Activated CD4-positive, alpha-beta memory T cell treated with anti-CD3 and anti-CD28 coated beads, Interleukin-2, amount 10 ng/mL, durations not matched to agents 7 days and 5 days (primary cell): ENCODE results near the gene SPTSSA. TPM values are rescaled to one million over a fixed set of nuclear protein-coding genes. Genes with fewer than 3 reads are reported as not detected.
"Not testable (repeated sequence)": the region's sequence is repeated elsewhere in the genome, so short reads cannot be mapped to it uniquely, and the experiment has no call there.

Experiments
- CTCF ChIA-PET: fragments of 350-600 bp; sonication (Branson Sonifier 250); formaldehyde crosslinking; loops from one replicate; lab custom pipeline; 2021; ENCODE audit warnings: antibody characterized with exemption, inconsistent platforms; lab: Charles Lee
- POLR2A ChIA-PET: fragments of 350-600 bp; sonication (Branson Sonifier 250); formaldehyde crosslinking; loops from one replicate; lab custom pipeline; 2021; ENCODE audit warnings: antibody characterized with exemption; lab: Charles Lee
- DNase-seq: peaks from one replicate; pipeline ENCODE4 v3.0.0-alpha.2; 2020
- H3K27ac Mint-ChIP-seq: one replicate; pipeline ENCODE4 v1.8.0; 2021; ENCODE audit warnings: mild to moderate bottlenecking, mixed read lengths
- H3K27me3 Mint-ChIP-seq: one replicate; pipeline ENCODE4 v1.8.0; 2021; ENCODE audit warnings: mixed read lengths
- H3K36me3 Mint-ChIP-seq: one replicate; pipeline ENCODE4 v1.8.0; 2021; ENCODE audit warnings: low read depth, mixed read lengths
- H3K4me1 Mint-ChIP-seq: one replicate; pipeline ENCODE4 v1.8.0; 2021; ENCODE audit warnings: mixed read lengths
- H3K4me3 Mint-ChIP-seq: one replicate; pipeline ENCODE4 v1.8.0; 2021; ENCODE audit warnings: mild to moderate bottlenecking, mixed read lengths
- H3K9me3 Mint-ChIP-seq: one replicate; pipeline ENCODE4 v1.8.0; 2021; ENCODE audit warnings: mixed read lengths
- total RNA-seq, 2 experiments: library from RNA; stranded (reverse); gene quantifications; one replicate each; pipeline ENCODE4 v1.2.3, GENCODE V29; 2021

SPTSSA gene
- total RNA-seq, 2 experiments from 2014 or later, result 12.8 to 14.0 TPM

DNA sequence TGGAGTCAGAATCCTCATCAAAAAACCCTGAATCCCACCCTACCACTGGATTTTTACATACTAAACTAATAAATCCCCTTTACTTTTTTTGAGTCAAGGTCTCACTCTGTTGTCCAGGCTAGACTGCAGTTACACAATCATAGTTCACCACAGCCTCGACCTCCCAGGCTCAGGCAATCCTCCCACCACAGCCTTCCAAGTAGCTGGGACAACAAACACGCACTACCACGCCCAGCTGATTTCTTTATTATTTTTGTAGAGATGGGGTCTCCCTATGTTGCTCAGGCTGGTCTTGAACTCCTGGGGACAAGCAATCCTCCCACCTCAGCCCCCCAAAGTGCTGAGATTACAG, 24.3 kb downstream of the SPTSSA start:
- POLR2A ChIA-PET, result no interaction called here
- CTCF ChIA-PET, result no interaction called here
- peaks cover 1% of the 10 kb centered on the region for H3K4me1 Mint-ChIP-seq
- peaks cover 8% of the 10 kb centered on the region for H3K36me3 Mint-ChIP-seq
- no peak overlapping the region for H3K4me3 Mint-ChIP-seq
- no peak for DNase-seq
- no peaks in the 10 kb centered on the region for H3K9me3 Mint-ChIP-seq
- no peaks in the 10 kb centered on the region for H3K27me3 Mint-ChIP-seq
- no peak overlapping the region for H3K27ac Mint-ChIP-seq

DNA sequence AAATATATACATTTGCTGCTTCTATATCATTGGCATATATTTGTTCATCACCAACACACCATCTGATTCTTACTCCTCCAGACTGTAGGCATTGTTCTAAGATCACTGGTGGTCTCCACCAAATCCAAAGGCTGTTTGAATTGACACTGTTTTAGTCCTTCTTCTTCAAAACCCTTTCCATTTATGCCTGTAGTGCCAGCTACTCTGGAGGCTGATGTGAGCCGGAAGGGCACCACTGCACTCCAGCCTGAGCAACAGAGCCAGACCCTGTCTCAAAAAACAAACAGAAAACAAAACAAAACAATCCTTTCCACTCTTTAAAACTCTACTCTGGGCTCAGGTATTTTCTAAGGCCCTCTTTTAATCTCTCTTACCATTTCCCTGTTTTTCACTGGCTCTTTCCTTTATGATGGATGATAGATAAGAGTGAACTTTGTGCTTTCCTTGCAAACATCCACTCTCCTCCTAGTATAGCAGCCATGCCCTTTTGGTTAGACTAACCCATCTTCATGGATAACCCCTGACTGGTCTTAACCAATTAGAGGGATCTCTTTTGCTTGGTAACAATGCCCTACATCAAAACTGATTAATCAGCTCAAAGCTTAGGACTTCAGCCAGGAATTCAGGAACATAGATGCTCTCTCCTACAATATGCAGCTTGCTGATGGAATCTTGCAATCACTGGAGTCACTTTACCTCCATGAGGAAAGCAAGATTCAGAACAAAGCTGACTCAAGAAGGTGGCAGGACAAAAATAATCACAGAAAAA, 24.9 kb downstream of the SPTSSA start:
- H3K4me1 Mint-ChIP-seq, result peaks cover 1% of the 10 kb centered on the region
- H3K4me3 Mint-ChIP-seq, result no peak overlapping the region
- ChIA-PET POLR2A (no interaction called here), CTCF (no interaction called here)
- no peak overlapping the region for H3K27ac Mint-ChIP-seq
- DNase-seq, result no peak
- no peaks in the 10 kb centered on the region for H3K9me3 Mint-ChIP-seq
- peaks cover 4% of the 10 kb centered on the region for H3K36me3 Mint-ChIP-seq
- H3K27me3 Mint-ChIP-seq, result no peaks in the 10 kb centered on the region

- H3K27ac Mint-ChIP-seq, result no peak overlapping the region
- CTCF ChIA-PET, result no interaction called here
- H3K4me3 Mint-ChIP-seq, result no peak overlapping the region
- no peaks in the 10 kb centered on the region for H3K9me3 Mint-ChIP-seq
- peaks cover under 1% of the 10 kb centered on the region for H3K4me1 Mint-ChIP-seq
- POLR2A ChIA-PET, result no interaction called here
- no peak for DNase-seq
- peaks cover 4% of the 10 kb centered on the region for H3K36me3 Mint-ChIP-seq
- no peaks in the 10 kb centered on the region for H3K27me3 Mint-ChIP-seq
Observed at GRCh38 chr14:34436118-34436905, 25.7 kb downstream of the SPTSSA start.

GRCh38 chr14:34433957-34434356, 28.1 kb downstream of the SPTSSA start:
- Mint-ChIP-seq H3K36me3 (peaks cover 4% of the 10 kb centered on the region), H3K4me3 (no peak overlapping the region), H3K27ac (no peak overlapping the region), H3K4me1 (no peaks in the 10 kb centered on the region), H3K27me3 (no peaks in the 10 kb centered on the region), H3K9me3 (no peaks in the 10 kb centered on the region)
- no peak for DNase-seq
- ChIA-PET CTCF (no interaction called here), POLR2A (no interaction called here)

- DNase-seq, H3K36me3 Mint-ChIP-seq, H3K4me1 Mint-ChIP-seq, H3K9me3 Mint-ChIP-seq, CTCF ChIA-PET, H3K4me3 Mint-ChIP-seq, POLR2A ChIA-PET, H3K27ac Mint-ChIP-seq, H3K27me3 Mint-ChIP-seq: not testable (repeated sequence)
Observed at GRCh38 chr14:34428102-34428466, 34.0 kb downstream of the SPTSSA start.

GRCh38 chr14:34426313-34427295, 35.4 kb downstream of the SPTSSA start:
- Mint-ChIP-seq H3K36me3 (no peaks in the 10 kb centered on the region), H3K27me3 (no peaks in the 10 kb centered on the region), H3K4me1 (no peaks in the 10 kb centered on the region), H3K27ac (no peak overlapping the region), H3K4me3 (no peak overlapping the region), H3K9me3 (no peaks in the 10 kb centered on the region)
- ChIA-PET POLR2A (no interaction called here), CTCF (interaction anchor here (1.3 kb wide), 1 partner anchor 13 kb away, joined by 4 read pairs; no protein-coding TSS in a partner anchor)
- no peak for DNase-seq

DNA sequence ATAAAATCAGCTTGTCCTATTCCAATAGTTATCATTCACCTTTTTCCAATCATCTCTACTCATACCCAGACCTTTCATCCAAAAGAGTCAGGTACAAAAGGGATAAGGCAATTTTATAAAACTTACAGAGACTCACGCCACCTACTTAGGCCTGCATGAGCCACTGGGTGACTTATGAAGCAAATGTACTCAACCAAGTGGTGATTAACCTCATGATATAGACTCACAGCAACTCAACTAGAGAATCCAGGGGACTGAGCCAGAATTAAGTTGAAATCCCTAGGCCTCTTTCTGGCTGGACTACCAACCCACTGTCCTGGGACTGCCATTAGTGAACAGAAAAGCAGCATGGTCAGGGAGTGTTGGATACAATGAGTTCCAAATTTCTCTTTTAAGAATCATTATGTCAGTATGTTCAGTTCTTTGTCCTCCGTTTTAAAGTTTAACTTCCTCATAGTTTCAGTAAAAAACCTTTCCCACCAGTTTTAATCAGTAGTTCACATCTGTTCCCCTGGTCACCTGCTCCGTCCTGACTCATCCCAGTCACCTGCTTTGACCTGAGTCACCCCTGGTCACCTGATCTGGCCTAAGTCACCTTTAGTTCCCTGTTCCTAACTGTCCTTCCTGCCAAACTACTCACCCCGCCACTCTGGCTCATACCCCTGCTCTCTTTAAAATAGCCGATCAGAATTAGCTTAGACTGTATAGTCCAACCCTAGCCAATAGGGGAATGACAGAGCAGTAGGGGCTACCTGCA, 36.8 kb downstream of the SPTSSA start:
- Mint-ChIP-seq H3K36me3 (no peaks in the 10 kb centered on the region), H3K4me3 (no peak overlapping the region), H3K4me1 (no peaks in the 10 kb centered on the region), H3K9me3 (no peaks in the 10 kb centered on the region), H3K27me3 (peaks cover 3% of the 10 kb centered on the region), H3K27ac (no peak overlapping the region)
- no peak for DNase-seq
- ChIA-PET POLR2A (no interaction called here), CTCF (no interaction called here)

GRCh38 chr14:34424488-34424887, 37.6 kb downstream of the SPTSSA start:
- POLR2A ChIA-PET, result no interaction called here
- Mint-ChIP-seq H3K4me3 (no peak overlapping the region), H3K36me3 (no peaks in the 10 kb centered on the region), H3K27ac (no peak overlapping the region), H3K27me3 (peaks cover 3% of the 10 kb centered on the region), H3K4me1 (no peaks in the 10 kb centered on the region), H3K9me3 (no peaks in the 10 kb centered on the region)
- CTCF ChIA-PET, result no interaction called here
- no peak for DNase-seq

- ChIA-PET POLR2A (no interaction called here), CTCF (no interaction called here)
- Mint-ChIP-seq H3K36me3 (no peaks in the 10 kb centered on the region), H3K4me1 (no peaks in the 10 kb centered on the region), H3K4me3 (no peak overlapping the region), H3K27me3 (peaks cover 3% of the 10 kb centered on the region), H3K9me3 (no peaks in the 10 kb centered on the region), H3K27ac (no peak overlapping the region)
- no peak for DNase-seq
Observed at GRCh38 chr14:34423445-34423844, 38.6 kb downstream of the SPTSSA start.

- POLR2A ChIA-PET, result no interaction called here
- Mint-ChIP-seq H3K4me3 (no peak overlapping the region), H3K27me3 (peaks cover 12% of the 10 kb centered on the region), H3K36me3 (no peaks in the 10 kb centered on the region), H3K4me1 (no peaks in the 10 kb centered on the region), H3K27ac (no peak overlapping the region), H3K9me3 (no peaks in the 10 kb centered on the region)
- DNase-seq, result no peak
- CTCF ChIA-PET, result no interaction called here
Observed at GRCh38 chr14:34420547-34421150, 41.4 kb downstream of the SPTSSA start.

- POLR2A ChIA-PET, result no interaction called here
- no peaks in the 10 kb centered on the region for H3K4me1 Mint-ChIP-seq
- H3K9me3 Mint-ChIP-seq, result no peaks in the 10 kb centered on the region
- H3K4me3 Mint-ChIP-seq, result no peak overlapping the region
- peaks cover 6% of the 10 kb centered on the region for H3K27me3 Mint-ChIP-seq
- no peaks in the 10 kb centered on the region for H3K36me3 Mint-ChIP-seq
- no peak overlapping the region for H3K27ac Mint-ChIP-seq
- CTCF ChIA-PET, result no interaction called here
- DNase-seq, result no peak
Observed at GRCh38 chr14:34409721-34410120, 52.3 kb downstream of the SPTSSA start.

- CTCF ChIA-PET, result interaction anchor here (0.7 kb wide), 1 partner anchor 1420 kb away, joined by 4 read pairs; no protein-coding TSS in a partner anchor
- Mint-ChIP-seq H3K4me3 (no peak overlapping the region), H3K27me3 (peaks cover 6% of the 10 kb centered on the region), H3K9me3 (no peaks in the 10 kb centered on the region), H3K4me1 (no peaks in the 10 kb centered on the region), H3K36me3 (no peaks in the 10 kb centered on the region), H3K27ac (no peak overlapping the region)
- DNase-seq, result no peak
- POLR2A ChIA-PET, result no interaction called here
Observed at GRCh38 chr14:34407951-34408350, 54.1 kb downstream of the SPTSSA start.
